Stimulated activated CD4-positive, alpha-beta T cell treated with anti-CD3 and anti-CD28 coated beads, Interleukin-1b, Interleukin-23, amount 100 ng/mL, for 1 hour (primary cell): ENCODE data around the gene DPEP1.
"Not testable (repeated sequence)": the region's sequence is repeated elsewhere in the genome, so short reads cannot be mapped to it uniquely, and the experiment has no call there.

Experiments used
- DNase-seq, 2 donors: peaks; one replicate each; pipeline ENCODE4 v3.0.0-alpha.2; 2020; ENCODE audit warnings: low read depth in 2 of 2

The DPEP1 gene

DNA sequence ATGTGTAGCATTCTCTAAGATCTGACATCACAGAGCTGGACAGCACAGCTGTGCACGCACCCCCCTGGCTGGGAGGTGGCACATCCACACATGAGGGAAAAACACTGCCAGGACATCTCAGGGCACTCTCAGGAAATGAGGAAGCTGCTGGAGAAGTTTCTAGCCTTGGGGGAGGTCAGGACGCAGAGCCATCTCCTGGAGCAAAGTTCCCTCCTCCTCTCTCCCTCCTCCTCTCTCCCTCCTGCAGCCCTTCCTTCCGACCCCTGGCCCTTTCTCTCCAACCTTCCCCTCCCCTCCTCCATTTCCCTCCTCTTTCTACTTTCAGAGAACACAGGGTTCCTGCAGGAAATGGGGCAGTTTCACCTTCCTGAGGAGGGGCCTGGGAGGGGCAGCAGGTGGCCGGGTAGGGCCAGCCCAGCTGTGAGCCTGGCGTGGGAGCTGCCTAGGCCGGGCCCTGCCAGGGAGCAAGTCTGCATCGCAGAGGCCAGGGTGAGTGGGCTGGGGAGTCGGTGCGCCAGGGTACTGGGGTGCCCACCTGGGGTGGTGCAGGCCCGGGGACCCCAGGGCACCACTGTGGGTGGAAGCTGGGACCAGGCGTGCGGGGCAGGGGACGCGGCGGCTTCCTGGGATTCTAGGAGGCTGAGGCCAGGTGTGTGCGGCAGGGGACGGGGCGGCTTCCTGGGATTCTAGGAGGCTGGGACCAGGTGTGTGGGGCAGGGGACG lies at the start of gene DPEP1:
TSS of gene DPEP1 (plus strand) at position 412 of the 723 bp plus-strand sequence. CDS start 16,769 bp downstream, outside the sequence.
- no peak for DNase-seq

DNA sequence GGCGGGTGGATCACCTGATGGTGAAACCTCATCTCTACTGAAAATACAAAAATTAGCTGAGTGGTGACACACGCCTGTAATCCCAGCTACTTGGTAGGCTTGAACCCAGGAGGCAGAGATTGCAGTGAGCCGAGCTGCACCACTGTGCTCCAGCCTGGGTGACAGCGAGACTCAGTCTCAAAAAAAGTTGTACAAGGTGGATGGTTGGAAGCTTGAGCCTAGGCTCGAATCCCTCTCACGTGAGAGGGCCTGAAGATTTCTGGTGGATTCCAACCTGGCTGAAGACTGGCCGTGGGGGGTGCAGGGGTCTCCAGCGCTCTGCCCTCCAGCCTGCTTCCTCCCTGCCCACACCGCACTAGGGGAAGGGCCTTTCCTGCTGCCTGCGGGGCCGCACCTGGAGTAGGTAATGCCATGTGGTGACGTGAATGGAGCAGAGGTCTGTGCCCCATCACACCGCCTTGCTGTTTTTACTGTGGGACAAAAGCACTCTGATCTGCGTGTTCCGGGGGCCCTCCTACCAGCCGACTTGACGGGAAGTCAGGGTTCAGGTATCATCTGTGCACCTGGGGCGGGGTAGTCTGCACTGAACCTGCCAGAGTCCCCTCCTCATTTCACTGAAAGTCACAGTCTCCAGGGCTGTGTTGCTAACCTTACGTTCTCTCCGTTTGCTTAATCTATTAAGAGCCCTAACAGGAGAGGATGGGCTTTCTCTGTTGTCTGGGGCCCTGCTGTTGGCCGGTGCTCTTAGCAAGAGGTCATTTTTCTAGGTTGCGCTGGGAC lies 48.8 kb upstream of the DPEP1 start:
- no peak for DNase-seq

DNA sequence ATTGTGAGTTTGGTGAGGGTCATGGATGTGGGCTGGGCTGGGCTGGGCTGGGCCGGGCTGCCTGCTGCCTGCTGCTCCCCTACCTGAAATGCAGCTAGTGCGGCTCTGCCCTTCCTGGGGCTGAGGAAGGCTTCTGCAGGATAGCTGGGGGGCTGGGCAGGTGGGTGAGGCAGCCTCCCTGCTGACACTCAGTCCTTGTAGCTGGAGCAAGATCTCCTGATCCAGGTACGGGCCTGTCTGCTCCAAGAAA lies 48.3 kb upstream of the DPEP1 start:
- DNase-seq = no peak

DNA sequence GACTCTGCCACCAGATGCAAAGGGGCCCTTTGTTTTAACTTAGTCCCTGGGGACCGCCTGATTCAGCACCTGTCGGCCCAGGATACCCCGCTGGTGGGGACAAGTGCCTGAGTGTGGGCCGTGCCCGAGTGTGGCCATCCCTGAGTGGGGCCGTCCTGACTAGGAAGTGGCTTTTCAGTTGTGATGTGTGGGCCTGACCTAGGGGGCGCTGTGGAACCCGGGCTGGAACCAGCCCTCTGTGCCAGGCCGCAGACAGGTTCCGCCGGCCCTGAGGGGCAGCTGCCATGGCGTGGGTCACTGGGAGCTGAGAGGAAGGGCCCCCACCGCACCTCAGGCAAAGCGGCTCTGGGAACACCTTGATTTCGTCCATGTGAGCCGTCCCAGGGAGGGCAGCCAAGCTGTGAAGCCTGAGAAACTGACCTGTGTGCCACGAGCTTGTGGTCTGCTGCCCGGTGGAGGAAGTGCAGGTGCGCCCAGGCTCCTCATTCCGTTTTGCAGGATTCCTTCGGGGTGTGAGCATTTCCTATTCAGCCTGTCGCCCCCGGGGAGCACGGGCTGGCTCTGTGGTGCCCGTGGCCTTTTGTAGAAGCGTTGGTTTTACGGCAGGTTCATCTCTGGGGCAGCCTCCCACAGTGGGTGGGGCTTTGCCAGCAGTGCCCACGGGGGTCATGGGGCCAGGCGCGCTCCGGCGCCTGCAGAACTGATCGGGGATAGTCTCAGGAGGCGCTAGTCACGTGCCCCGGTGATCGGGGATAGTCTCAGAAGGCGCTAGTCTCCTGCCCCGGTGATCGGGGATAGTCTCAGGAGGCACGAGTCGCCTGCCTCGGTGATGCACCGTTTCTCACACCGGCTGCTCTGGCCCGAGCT lies 47.7 kb upstream of the DPEP1 start:
- DNase-seq = no peak

DNA sequence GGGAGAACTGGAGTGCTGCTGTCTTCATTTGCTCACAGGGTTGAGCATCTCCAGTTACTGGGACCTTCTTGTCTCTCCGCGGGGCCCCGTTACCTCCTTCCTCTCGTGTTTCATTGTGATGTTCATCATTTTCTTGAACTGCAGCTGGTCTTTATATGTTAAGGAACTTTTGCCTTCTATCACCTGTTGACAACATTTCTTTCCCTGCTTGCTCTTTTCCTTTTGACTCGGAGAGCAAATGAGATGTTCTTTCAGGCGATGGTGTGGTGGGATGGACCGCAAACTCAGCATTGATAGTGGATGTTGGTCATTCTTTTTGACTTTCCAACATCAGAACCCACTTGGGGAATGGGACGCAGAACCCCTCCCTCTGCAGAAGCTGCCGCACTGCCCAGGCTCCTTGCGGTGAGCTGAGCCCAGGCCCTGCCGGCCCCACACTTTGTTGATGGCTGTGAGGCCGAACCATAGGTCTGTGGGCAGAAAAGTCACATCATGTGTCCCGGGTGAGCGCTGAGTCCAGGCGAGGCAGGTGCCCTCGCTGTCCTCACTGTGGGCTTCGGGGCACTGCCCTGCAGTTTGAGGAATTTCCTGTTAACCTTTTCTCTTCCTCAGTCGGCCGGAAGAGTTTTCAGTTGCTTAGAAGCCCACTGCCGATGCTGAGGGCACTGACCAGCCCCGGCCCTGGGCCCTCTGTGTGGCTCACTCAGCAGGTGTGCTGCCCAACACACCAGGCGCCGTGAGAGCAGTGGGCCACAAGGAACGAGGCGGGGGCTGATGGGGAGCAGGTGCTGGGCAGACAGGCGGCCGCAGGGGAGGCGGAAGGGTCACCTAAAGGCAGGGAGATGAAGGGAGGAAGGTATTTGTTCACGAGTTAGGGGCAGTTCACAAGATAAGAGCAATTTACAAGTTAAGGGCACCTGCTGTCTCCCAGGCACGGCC lies 45.5 kb upstream of the DPEP1 start:
- DNase-seq = no peak

DNA sequence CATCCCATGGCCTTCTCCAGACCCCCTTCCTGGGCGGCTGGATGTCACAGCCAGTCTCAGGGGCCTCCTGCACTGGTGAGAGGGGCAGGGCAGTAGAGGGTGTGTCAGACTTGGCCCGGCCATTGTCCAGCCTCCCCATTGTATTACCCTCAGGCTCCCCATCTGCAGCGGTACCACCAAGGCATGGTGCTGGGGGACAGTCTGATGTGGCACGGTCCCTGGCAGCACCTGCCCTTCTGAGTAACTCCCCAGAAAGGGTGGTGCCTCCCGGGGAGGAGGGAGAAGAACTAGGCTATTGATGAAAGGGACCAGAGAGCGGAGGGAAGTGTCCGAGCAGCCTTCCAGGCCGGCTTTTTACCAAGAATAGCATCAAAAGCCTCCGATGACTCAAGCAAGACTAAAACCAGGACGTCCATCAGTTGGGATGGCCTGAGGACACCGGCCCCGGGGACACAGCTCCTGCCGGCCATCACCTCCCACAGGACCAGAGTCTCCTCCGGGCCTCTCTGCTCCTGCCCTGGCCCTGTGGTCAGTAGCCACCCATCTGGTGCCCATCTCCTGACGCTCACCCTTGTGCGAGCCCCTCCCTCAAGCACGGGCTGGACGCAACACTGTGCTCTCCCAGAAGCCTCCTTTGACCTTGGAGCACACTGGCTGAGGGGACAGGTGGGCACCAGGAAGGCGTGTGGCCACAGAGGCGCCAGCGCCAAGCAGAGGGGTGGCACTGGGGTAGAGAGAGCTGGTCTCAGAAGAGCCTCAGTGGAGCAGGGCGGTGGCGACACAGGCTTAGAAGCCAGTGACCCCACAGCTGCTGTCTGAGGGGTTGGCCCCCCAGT lies 43.7 kb upstream of the DPEP1 start:
- no peak for DNase-seq

DNA sequence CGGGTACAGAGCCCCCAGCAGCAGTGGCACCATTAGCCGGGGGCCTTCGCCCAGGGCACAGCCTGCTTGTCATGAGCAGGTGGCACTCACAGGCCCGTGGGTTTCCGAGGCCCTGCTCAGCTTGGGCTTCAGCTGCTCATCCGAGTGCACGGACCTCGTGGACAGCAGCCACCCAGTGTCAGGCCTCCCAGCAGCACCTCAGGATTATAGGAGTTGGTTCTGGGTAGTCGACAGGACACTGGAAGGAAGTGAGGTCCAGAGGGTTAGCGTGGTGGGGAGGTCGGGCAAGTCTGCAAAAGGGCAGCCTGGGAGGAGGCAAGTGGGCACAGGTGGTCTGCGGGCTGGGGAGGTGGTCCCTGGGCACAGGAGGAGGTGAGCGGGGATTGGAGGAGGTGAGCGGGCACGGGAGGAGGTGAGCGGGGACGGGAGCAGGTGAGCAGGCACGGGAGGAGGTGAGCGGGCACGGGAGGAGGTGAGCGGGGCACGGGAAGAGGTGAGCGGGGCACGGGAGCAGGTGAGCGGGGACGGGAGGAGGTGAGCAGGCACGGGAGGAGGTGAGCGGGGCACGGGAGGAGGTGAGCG lies 43.0 kb upstream of the DPEP1 start:
- DNase-seq = no peak

DNA sequence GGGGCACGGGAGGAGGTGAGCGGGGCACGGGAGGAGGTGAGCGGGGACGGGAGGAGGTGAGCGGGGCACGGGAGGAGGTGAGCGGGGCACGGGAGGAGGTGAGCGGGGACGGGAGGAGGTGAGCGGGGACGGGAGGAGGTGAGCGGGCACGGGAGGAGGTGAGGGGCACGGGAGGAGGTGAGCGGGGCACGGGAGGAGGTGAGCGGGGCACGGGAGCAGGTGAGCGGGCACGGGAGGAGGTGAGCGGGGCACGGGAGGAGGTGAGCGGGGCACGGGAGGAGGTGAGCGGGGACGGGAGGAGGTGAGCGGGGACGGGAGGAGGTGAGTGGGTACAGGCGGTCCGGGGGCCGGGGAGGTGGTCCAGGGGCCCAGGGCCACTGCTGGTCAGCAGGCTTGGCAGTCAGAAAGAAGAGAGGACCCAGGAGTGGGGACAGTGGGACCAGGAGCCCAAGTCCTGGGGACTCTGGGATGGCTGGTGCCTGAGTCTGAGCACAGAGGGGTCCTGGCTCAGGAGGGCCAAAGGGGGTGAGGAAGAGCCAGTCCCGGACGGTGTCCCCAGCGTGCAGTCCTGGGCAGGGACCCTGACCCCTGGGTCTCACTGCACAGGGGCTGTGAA lies 42.4 kb upstream of the DPEP1 start:
- not testable (repeated sequence) for DNase-seq

DNA sequence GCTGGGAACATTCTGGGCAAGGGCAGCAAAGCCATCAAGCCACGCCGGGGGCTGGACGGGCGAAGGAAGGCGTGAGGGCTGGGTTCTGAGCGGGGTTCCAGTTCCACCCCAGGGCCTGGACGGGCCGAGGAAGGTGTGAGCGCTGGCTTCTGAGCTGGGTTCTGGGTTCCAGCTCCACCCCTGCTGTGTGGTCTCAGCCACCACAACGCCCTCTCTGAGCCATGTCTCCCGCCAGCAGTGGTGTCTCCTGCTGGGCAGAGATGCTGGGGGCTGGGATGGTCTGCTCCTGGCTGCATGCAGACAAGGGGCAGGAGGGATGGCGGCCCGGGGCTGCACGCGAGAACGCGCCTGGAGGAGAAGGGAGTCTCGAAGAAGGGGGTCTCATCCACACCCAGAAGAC lies 41.8 kb upstream of the DPEP1 start:
- DNase-seq = no peak

DNA sequence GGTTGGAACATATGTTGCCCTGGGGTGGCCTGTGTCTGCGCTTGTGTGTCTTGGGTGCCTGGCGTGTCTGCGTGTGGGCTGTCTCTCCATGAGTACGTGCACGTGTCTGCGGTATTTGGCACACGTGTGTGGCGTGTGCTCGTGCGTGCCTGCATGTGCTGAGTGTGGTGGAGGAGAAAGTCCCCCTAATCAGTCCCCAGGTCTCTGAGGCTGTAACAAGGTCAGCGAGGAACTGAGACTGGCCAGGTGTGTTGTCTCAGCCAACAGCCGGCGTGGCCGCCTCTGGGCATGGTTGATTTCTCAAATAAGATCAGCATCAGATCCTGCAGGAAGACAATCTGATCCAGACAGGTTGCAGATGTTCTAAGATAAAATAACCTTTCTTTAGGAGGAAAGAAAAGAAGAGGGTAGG lies 41.4 kb upstream of the DPEP1 start:
- no peak for DNase-seq

DNA sequence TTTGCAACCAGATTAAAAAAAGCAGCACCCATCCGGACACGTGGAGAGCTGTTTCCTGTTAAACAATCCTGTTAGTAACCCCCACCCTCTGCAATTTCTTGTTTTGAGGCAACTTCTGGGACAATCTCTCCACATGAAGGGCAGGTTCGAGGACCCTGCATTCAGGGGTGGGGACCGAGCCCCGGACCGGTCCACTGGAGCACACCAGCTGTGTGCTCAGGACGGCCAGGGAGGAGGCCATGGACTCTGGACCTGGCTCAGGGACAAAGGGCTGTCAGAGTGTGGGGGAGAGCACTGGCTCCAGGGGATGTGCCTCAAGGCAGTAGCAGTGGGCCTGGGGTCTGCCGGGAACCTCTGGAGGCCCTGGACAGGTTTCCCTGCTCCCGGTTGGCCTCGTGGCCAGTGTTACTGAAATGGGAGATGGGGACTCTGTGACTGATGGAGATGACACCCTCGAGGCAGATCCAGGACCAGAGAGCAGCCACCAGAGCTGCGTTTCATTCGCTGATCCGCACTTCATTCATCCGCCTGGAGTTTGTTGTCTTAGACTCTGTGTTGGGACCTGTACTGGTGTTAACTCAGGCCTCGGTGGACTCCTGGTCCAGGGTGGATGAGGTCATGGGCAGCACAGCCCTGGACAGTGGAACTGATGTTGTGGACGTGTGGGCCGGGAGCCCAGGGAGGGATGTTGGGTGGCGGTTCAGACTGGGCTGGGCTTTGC lies 40.8 kb upstream of the DPEP1 start:
- no peak for DNase-seq

DNA sequence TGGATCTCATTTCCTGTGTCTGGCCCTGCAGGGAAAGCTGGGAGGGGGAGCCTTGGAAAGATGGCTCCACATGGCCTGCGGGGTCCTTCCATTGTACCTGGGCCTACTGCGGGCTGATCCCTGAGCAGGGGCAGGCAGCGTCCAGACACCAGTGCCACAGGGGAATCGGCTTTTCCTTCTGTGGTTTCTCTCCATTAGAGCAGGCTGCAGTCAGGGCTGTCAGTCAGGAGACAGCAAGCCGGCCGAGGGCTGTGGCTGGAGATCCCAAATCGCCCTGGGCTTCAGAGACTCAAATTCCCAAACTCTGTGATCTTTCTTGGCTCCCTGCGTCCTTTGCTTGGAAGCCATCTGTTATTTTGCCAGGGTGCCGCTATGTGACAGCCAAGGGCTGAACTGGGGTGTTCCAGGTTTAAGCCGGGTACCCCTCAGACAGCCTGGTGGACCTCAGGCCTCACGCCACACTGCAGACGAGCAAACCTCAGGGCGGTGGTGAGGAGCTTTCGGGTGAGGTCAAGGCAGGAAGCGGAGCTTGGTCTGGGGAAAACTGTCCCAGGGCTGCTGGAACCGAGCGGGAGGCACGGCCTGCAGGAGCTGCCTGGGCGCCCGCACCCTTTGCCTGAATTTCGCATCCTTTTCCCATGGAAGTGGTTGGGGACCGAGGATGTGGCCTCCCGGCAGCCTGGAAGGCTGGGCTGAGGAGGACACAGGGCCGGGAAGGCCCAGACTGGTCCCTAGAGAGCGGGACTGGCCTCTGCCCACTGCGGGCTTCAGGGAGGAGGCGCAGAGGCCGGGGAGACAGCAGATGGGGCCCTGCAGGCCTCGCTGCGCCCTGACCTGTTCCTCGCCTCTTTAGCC lies 39.4 kb upstream of the DPEP1 start:
- no peak for DNase-seq

DNA sequence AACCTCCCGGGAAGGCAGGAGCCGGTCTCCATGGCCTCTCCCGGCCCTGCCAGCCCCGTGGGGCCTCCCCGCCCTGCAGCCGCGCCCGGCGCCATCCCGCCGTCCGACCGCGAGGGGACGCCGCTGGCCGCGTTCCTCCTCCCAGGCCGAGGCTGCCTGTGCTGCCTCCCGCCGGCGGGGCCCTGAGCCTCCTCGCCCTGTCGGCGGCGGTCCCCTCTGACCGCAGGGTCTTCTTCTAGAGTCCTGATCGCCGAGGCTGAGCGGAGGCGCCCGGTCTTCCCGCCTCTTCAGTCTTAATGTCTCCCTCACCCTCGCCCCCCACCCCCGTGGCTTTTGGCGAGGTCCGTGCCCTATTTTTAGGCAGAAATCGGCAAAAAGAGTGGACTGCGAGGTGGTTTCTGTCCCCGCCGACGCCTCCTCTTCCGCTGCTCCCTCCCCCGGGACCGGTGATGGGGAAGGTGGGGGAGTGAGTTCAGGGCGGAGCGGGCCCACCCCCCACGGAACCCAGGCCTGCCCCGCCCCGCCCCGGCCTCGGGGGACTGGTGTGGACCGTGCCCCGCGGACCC lies 38.7 kb upstream of the DPEP1 start:
- no peak for DNase-seq

DNA sequence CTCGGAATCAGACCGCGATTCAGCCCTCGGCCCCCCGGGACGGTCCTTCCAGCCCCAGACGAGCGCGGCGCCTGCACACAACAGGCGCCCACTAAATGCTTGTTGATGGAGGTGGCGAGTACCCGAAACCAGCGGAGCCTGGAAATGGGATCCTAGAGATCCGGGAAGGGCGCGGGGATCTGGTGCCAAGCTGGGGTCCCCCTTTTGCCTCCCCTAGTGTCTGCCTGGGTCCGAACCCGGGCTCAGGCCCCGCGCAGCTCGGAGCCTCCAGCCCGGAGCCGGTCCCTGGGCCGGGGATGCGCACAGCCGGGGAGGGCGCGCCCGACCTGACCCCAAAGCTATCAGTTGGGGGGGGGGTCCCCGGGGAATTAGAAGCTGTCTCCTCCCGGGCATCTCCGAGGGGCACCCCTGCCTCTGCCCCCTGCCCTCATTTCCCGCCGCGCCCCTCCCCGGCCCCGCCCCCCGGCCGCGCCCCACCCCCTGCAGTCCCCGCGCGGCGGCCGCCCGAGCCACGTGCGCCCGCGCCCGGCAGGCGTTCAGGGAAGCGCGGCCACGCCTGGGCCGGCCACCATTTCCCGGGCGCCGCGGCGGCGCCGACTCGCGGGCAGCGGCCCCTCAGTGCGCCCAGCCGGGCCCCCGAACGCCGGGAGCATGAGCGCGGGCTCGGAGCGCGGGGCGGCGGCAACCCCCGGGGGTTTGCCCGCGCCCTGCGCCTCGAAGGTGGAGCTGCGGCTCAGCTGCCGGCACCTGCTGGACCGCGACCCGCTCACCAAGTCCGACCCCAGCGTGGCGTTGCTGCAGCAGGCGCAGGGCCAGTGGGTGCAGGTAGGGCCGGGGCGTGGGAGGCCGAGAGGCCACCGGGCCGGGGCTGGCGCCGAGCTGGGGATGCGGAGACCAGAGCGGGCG lies 37.9 kb upstream of the DPEP1 start, which contains the start of gene CPNE7:
TSS of gene CPNE7 (plus strand) at position 512 of the 906 bp plus-strand sequence. CDS start at position 652, 140 bp downstream.
- DNase-seq = no peak

DNA sequence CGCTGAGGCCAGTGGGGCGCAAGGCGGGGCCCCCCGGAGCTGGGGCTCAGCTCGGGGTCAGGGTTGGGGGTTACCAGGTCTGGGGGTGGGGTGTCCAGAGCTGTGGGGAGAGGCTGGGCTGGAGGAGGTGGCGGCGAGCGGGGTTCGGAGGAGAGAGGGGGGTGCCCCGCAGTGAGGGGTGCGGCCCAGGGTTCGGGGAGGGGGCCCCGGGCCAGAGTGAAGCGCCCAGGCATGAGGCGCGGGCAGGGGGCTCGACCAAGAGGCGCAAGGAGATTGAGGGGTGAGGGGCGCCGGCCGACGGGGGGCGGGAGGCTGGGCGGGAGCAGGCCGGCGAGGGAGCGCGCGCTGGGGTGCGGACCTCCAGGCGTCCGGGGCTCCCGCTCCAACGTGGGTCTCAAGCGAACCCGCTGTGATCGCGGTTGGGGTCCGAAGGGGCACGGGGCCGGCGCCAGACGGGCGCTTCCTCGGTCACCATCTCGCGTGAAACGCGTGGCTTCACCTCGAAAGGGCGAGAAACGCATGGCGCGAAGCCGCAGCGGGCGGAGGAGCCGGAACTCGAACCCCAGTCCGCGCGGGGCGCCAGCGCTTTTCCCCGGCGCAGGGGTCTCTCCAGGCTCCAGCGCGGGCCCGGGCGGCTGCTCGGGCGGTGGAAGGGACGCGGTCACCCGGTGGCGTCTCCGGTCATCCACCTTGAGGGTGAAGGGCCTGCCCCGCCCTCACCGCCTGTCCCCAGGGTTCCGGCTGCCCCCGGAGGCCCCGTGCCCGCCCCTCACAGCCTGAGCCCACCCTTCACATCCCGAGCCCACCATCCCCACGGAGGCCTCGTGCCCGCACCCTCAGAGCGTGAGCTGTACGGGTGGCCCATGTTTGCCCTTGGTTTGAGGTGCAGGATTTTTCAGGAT lies 37.0 kb upstream of the DPEP1 start:
- DNase-seq = no peak
